Caco-2 (cell line): ENCODE results near the gene C17orf113. TPM values are rescaled to one million over a fixed set of nuclear protein-coding genes. Genes with fewer than 3 reads are reported as not detected.
A peak's percentile ranks its signal among the peaks of the same experiment; 100 is the strongest.

Experiments used
- BruUV-seq: library from RNA; stranded (reverse); fragments of 400-500 nt; replicated peaks from 2 replicates; lab custom pipeline; 2021; lab: Mats Ljungman, UMichigan
- CTCF ChIA-PET: fragments of 300-600 bp; sonication (Branson Sonifier 250); formaldehyde crosslinking; loops from one replicate; lab custom pipeline; 2022; ENCODE audit warnings: antibody characterized with exemption; lab: Charles Lee
- POLR2A ChIA-PET: fragments of 300-600 bp; sonication (Branson Sonifier 250); formaldehyde crosslinking; loops from one replicate; lab custom pipeline; 2022; ENCODE audit warnings: antibody characterized with exemption; lab: Charles Lee
- DNase-seq, 2 experiments: peaks; one replicate each; pipeline versions ENCODE4 v3.0.0 to v3.0.0-alpha.2; 2020 to 2022
- H3K27me3 ChIP-seq: replicated peaks from 2 replicates; pipeline ENCODE4 v1.6.0; 2011; ENCODE audit warnings: low read length; ENCODE audit not compliant: control insufficient read depth, insufficient read depth
- H3K36me3 ChIP-seq: 2 replicates; pipeline ENCODE4 v1.5.1; 2011; ENCODE audit warnings: low read length; ENCODE audit not compliant: control insufficient read depth, insufficient read depth
- H3K4me1 ChIP-seq: fragments of 250-450 bp; sonication (Bioruptor Pico); 2 replicates; pipeline ENCODE4 v1.5.1; 2020; ENCODE audit warnings: mild to moderate bottlenecking
- H3K4me3 ChIP-seq: 2 replicates; pipeline ENCODE4 v1.5.1; 2011; ENCODE audit warnings: low read depth, mild to moderate bottlenecking, control low read depth, low read length
- H3K9me3 ChIP-seq: fragments of 250-450 bp; sonication (Bioruptor Pico); 2 replicates; pipeline ENCODE4 v1.5.1; 2020; ENCODE audit warnings: mild to moderate bottlenecking, moderate library complexity
- H3K27ac Mint-ChIP-seq: one replicate; pipeline ENCODE4 v1.8.0; 2022; ENCODE audit warnings: mixed read lengths; ENCODE audit not compliant: unreplicated experiment
- H3K27me3 Mint-ChIP-seq: one replicate; pipeline ENCODE4 v1.8.0; 2022; ENCODE audit warnings: mixed read lengths; ENCODE audit not compliant: insufficient read depth, unreplicated experiment
- H3K36me3 Mint-ChIP-seq: one replicate; pipeline ENCODE4 v1.8.0; 2022; ENCODE audit warnings: mild to moderate bottlenecking, mixed read lengths; ENCODE audit not compliant: insufficient read depth, unreplicated experiment
- H3K4me1 Mint-ChIP-seq: one replicate; pipeline ENCODE4 v1.8.0; 2022; ENCODE audit warnings: low read depth, mixed read lengths; ENCODE audit not compliant: unreplicated experiment
- H3K4me3 Mint-ChIP-seq: one replicate; pipeline ENCODE4 v1.8.0; 2022; ENCODE audit warnings: mild to moderate bottlenecking, moderate library complexity, mixed read lengths; ENCODE audit not compliant: unreplicated experiment
- H3K9me3 Mint-ChIP-seq: one replicate; pipeline ENCODE4 v1.8.0; 2022; ENCODE audit warnings: mixed read lengths; ENCODE audit not compliant: unreplicated experiment
- CTCF ChIP-seq, 2 experiments: fragments of 200-600 bp in 1 of 2; IDR thresholded peaks; 1 replicate in 1 of 2; 2 replicates in 1 of 2; pipeline versions ENCODE4 v1.5.1 to v1.8.0; 2011 to 2022; ENCODE audit warnings: antibody characterized with exemption in 1 of 2, control low read depth in 1 of 2, inconsistent platforms in 1 of 2, low read depth in 1 of 2, low read length in 1 of 2, mild to moderate bottlenecking in 1 of 2, moderate library complexity in 1 of 2; ENCODE audit not compliant: insufficient read depth in 1 of 2, severe bottlenecking in 1 of 2, unreplicated experiment in 1 of 2
- intact Hi-C: fragments of 100-400 bp; cut with micrococcal nuclease; formaldehyde crosslinking; loops from one replicate; pipeline ENCODE4 v1.10.0; 2022; ENCODE audit not compliant: unreplicated experiment
- total RNA-seq: library from RNA; stranded (reverse); gene quantifications from 2 replicates; pipeline ENCODE4 v1.2.3, GENCODE V29; 2022

The C17orf113 gene
- total RNA-seq, 1 experiment from 2014 or later, result 4.7 TPM

- H3K4me3 Mint-ChIP-seq, result no peak overlapping the region
- intact Hi-C loops, result loop anchor here (2.0 kb wide), 2 partner anchors 15 to 35 kb away; partner anchors contain the start of genes CNP and DNAJC7
- peak overlapping the region; percentile 92 for H3K27ac Mint-ChIP-seq
- CTCF ChIA-PET, result interaction anchor here (1.8 kb wide), 1 partner anchor 18 kb away, joined by 17 read pairs; the partner anchor contains the start of gene NKIRAS2
- no peaks in the 10 kb centered on the region for H3K9me3 Mint-ChIP-seq
- peaks cover 67% of the 10 kb centered on the region for H3K36me3 Mint-ChIP-seq
- H3K27me3 Mint-ChIP-seq, result no peaks in the 10 kb centered on the region
- no peaks in the 10 kb centered on the region for H3K27me3 ChIP-seq
- TF ChIP-seq CTCF (IDR thresholded peaks at IDR 0.05; ENCODE audit: insufficient read depth in 1 of 2, low read depth in 1 of 2, low read length in 1 of 2, severe bottlenecking in 1 of 2, unreplicated experiment in 1 of 2), result no peak
- H3K9me3 ChIP-seq, result no peaks in the 10 kb centered on the region
- H3K4me1 Mint-ChIP-seq, result peaks cover 26% of the 10 kb centered on the region
- no peak overlapping the region for H3K4me3 ChIP-seq
- POLR2A ChIA-PET, result interaction anchor here (3.1 kb wide), 1 partner anchor 15 kb away, joined by 40 read pairs; the partner anchor contains the start of gene DNAJC7
- H3K4me1 ChIP-seq, result peaks cover 49% of the 10 kb centered on the region
- no TSS peak for BruUV-seq
- DNase-seq, result no peak
- peaks cover 5% of the 10 kb centered on the region for H3K36me3 ChIP-seq
Measured at GRCh38 chr17:42001729-42002128, 48.7 kb downstream of the C17orf113 start.

- H3K4me1 Mint-ChIP-seq, result peaks cover 26% of the 10 kb centered on the region
- peak overlapping the region; percentile 71 for H3K27ac Mint-ChIP-seq
- peaks cover 49% of the 10 kb centered on the region for H3K4me1 ChIP-seq
- intact Hi-C loops, result no loop called here
- no peaks in the 10 kb centered on the region for H3K9me3 Mint-ChIP-seq
- ChIA-PET CTCF (interaction anchor here (0.6 kb wide), 1 partner anchor 34 kb away, joined by 5 read pairs; no protein-coding TSS in a partner anchor), POLR2A (no interaction called here)
- no TSS peak for BruUV-seq
- TF ChIP-seq CTCF (IDR thresholded peaks at IDR 0.05; ENCODE audit: insufficient read depth in 1 of 2, low read depth in 1 of 2, low read length in 1 of 2, severe bottlenecking in 1 of 2, unreplicated experiment in 1 of 2), result no peak
- peaks cover 5% of the 10 kb centered on the region for H3K36me3 ChIP-seq
- no peaks in the 10 kb centered on the region for H3K27me3 Mint-ChIP-seq
- H3K36me3 Mint-ChIP-seq, result peaks cover 79% of the 10 kb centered on the region
- DNase-seq, result no peak
- no peaks in the 10 kb centered on the region for H3K9me3 ChIP-seq
- H3K4me3 ChIP-seq, result no peak overlapping the region
- H3K27me3 ChIP-seq, result no peaks in the 10 kb centered on the region
- no peak overlapping the region for H3K4me3 Mint-ChIP-seq
Measured at GRCh38 chr17:42000413-42001133, 49.8 kb downstream of the C17orf113 start.

GRCh38 chr17:41998497-41998896 lies 51.9 kb downstream of the C17orf113 start:
- H3K4me3 Mint-ChIP-seq, result no peak overlapping the region
- ChIA-PET POLR2A (no interaction called here), CTCF (no interaction called here)
- H3K4me1 Mint-ChIP-seq, result peaks cover 24% of the 10 kb centered on the region
- Histone ChIP-seq H3K4me3 (no peak overlapping the region), H3K4me1 (peaks cover 31% of the 10 kb centered on the region), H3K36me3 (peaks cover 5% of the 10 kb centered on the region), H3K9me3 (no peaks in the 10 kb centered on the region), H3K27me3 (no peaks in the 10 kb centered on the region)
- H3K36me3 Mint-ChIP-seq, result peaks cover 99% of the 10 kb centered on the region
- H3K9me3 Mint-ChIP-seq, result no peaks in the 10 kb centered on the region
- DNase-seq, result no peak
- BruUV-seq, result no TSS peak
- no peak for TF ChIP-seq CTCF (IDR thresholded peaks at IDR 0.05; ENCODE audit: insufficient read depth in 1 of 2, low read depth in 1 of 2, low read length in 1 of 2, severe bottlenecking in 1 of 2, unreplicated experiment in 1 of 2)
- no peaks in the 10 kb centered on the region for H3K27me3 Mint-ChIP-seq
- intact Hi-C loops, result no loop called here
- no peak overlapping the region for H3K27ac Mint-ChIP-seq
